ENCODE data around the gene EIF3F. TPM values are rescaled to one million over a fixed set of nuclear protein-coding genes. Genes with fewer than 3 reads are reported as not detected.

Gene EIF3F
- total RNA-seq, 2 experiments from 2014 or later, result 314 to 316 TPM

DNA sequence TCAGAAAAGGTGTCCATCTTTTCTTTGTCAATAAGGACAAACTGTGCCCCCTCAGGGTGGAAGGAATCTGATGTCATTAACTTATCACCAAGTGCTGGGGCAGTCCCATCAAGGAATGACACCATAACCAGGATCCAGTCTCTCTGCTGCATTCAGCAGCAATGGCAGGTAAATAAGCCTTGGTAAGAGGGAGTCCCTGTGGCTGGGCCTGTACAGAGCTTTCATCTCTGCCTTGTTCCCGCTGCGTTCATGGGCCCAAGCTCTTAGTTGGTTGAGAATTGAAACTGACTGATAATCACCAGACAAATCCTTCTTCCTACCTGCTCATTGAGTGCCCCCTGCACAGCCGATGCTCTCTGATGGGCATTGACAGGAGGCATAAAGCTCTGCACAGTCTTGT lies 22.7 kb downstream of the EIF3F start:
- Mint-ChIP-seq H3K4me3 (no peak overlapping the region), H3K27me3 (no peaks in the 10 kb centered on the region), H3K9me3 (no peaks in the 10 kb centered on the region), H3K36me3 (no peaks in the 10 kb centered on the region), H3K4me1 (no peaks in the 10 kb centered on the region), H3K27ac (no peak overlapping the region)
- no peak for DNase-seq

DNA sequence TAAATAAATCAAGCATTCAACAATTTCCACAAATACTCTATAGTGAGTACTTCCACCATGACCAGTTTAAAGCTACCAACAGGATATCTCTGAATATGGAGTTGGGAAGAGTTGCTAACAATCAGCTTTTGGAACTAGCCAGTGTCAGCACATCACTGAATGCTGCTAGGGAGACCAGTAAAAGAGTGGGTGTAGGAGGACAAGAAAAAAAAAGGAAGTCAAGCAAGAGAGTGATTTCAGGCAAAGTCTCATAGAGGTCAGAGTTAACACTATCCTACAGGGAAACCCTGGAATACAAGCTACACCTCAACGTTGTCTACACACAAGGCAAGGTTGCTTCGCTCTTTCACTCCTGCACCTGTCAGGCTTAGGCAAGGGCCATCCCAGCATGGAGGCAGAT lies 24.2 kb downstream of the EIF3F start:
- Mint-ChIP-seq H3K27ac (no peak overlapping the region), H3K4me3 (no peak overlapping the region), H3K36me3 (no peaks in the 10 kb centered on the region), H3K4me1 (no peaks in the 10 kb centered on the region), H3K27me3 (peaks cover 6% of the 10 kb centered on the region), H3K9me3 (no peaks in the 10 kb centered on the region)
- DNase-seq, result no peak

DNA sequence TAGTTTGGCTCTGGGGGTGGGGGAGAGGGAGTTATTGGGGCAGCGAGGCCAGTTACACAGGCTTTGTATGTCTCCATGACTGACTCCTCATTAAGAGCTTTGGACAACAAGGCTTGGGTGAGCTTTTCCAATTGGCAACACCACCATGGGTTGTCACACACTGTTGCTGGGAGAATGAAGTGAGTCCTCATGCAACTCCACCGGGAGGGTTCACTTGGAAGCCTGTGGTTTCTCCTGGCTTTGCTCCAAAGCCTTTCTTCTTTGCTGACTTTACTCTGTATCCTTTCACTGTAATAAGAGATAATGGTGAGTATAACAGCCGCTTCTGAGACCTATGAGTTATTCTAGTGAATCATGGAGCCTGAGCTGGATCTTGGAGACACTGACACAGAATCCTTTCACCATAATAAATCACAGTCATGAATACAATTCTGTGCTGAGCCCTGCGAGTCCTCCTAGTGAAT lies 24.9 kb downstream of the EIF3F start:
- Mint-ChIP-seq H3K4me1 (no peaks in the 10 kb centered on the region), H3K9me3 (no peaks in the 10 kb centered on the region), H3K27ac (no peak overlapping the region), H3K27me3 (peaks cover 6% of the 10 kb centered on the region), H3K36me3 (no peaks in the 10 kb centered on the region), H3K4me3 (no peak overlapping the region)
- no peak for DNase-seq

DNA sequence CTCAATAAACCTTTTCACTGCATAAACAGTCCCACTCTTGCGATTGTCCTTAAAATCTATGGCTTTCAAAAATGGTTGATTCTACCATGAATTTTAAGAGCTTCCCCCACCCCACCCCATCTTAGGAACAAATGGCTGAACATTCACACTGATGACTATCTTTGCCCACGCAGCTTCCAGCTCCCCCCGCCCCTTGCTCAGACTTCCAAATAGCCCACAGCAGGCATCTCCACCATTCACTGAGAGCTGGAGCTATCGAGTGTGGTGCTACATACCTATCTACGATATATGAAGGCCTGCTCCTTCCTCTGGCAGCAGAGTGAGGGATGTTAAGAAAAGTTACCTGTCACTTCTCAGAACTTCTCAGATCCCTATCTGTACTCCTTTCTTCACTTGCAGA lies 26.7 kb downstream of the EIF3F start:
- peaks cover 21% of the 10 kb centered on the region for H3K27me3 Mint-ChIP-seq

DNA sequence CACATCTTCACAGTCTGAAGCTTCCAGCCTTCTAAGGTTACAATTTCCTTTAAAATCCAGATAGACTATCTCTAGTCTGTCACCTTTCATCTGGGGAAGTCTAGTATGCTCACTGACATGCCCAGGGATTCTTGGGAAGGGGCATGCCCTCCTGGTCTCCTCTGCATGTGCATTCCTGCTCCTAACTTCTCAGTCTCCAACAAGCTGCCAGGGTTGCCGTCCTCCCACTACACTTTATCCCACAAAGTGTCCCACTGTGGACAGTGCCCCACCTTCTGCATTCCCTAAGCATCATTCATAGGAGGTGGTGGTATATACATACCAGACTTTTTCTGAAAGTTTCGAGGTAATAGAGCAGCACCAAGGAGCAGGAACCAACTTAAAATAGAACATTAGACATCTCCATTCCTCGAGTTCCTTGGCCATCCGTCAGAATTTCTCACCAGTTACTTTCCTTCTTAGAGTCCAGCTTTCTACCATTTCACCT lies 28.7 kb downstream of the EIF3F start:
- Mint-ChIP-seq H3K4me1 (peaks cover 7% of the 10 kb centered on the region), H3K27me3 (peaks cover 30% of the 10 kb centered on the region)

More for the DNA sequence above, 26.7 kb downstream of the EIF3F start:
- H3K27ac Mint-ChIP-seq, result no peak overlapping the region
- H3K4me1 Mint-ChIP-seq, result no peaks in the 10 kb centered on the region
- no peak overlapping the region for H3K4me3 Mint-ChIP-seq
- H3K9me3 Mint-ChIP-seq, result no peaks in the 10 kb centered on the region
- no peak for DNase-seq
- H3K36me3 Mint-ChIP-seq, result no peaks in the 10 kb centered on the region

DNA sequence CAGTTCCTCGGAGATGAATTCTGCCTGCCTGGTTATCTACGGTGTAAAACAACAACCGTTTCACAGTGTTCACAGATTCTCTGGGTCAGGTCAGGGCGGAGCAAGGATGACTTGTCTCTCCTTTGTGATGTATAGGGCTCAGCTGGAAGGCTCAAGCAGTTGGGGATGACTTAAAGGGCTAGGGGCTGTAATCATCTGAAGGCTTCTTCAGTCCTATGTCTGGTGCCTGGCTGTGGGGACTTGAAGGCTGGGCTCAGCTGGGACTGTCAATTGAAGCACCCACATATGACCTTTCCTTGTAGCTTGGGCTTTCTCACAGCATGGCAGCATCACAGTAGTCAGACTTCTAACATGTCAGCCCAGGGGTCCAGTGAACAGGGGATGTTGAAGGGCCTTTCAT lies 29.3 kb downstream of the EIF3F start:
- H3K27me3 Mint-ChIP-seq, result peaks cover 36% of the 10 kb centered on the region
- DNase-seq, result no peak
- no peak overlapping the region for H3K4me3 Mint-ChIP-seq
- no peaks in the 10 kb centered on the region for H3K9me3 Mint-ChIP-seq
- H3K27ac Mint-ChIP-seq, result no peak overlapping the region
- H3K4me1 Mint-ChIP-seq, result peaks cover 7% of the 10 kb centered on the region
- H3K36me3 Mint-ChIP-seq, result no peaks in the 10 kb centered on the region

More for the DNA sequence above, 28.7 kb downstream of the EIF3F start:
- H3K36me3 Mint-ChIP-seq, result no peaks in the 10 kb centered on the region
- H3K27ac Mint-ChIP-seq, result no peak overlapping the region
- H3K9me3 Mint-ChIP-seq, result no peaks in the 10 kb centered on the region
- no peak overlapping the region for H3K4me3 Mint-ChIP-seq
- no peak for DNase-seq

DNA sequence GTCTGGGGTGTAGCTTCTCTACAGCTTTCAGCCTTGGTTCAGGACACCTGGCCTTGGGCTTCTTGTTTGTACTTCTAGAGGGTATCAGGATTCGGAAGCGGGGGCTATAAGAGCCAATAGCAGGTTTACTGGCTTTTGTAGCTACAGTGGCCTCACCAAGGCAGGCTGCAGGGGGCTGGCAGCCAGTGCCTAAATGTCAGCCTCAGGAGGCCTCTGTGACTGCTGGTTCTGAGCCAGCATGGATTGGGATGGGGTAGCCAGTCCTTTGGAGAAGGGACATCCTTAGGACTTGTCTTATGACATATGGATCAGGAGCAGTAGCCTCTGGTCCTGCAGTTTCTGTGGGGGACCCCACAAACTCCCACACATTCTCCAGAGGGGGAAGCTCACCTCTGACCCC lies 29.9 kb downstream of the EIF3F start:
- Mint-ChIP-seq H3K27me3 (peaks cover 40% of the 10 kb centered on the region), H3K4me1 (peaks cover 7% of the 10 kb centered on the region), H3K27ac (no peak overlapping the region), H3K9me3 (no peaks in the 10 kb centered on the region), H3K36me3 (no peaks in the 10 kb centered on the region), H3K4me3 (no peak overlapping the region)
- DNase-seq, result no peak

DNA sequence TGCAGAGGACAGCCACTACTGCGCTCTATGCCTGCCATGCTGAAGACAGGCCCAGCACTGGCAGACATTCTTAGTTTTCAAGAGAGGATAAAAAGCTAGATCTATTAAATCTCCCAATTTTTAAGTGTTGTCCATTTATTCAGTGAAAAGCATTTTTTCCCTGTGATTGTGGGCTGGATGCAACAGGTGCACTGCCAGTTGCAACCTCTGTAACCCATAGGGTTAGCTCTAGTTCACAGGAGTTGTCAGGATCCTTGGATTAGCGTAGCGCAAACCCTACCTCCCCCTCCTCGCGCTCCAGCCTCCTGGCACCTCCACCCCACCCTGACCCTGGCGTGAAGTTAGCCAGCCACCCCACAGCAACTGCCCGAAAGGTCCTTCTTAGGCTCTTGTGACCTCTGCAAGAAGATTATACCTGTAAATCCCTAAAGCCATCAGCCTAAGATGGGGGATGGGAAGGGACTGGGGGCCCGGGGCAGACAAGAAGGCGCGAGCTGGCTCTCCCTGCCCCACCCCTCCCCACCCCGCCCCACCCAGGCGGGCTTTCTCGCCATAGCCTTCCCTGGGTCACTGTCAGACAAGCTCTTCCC lies 30.9 kb downstream of the EIF3F start:
- Mint-ChIP-seq H3K27ac (no peak overlapping the region), H3K4me1 (peaks cover 7% of the 10 kb centered on the region), H3K36me3 (no peaks in the 10 kb centered on the region), H3K27me3 (peaks cover 43% of the 10 kb centered on the region), H3K9me3 (no peaks in the 10 kb centered on the region), H3K4me3 (peak overlapping the region; percentile 69)
- DNase-seq, result no peak

DNA sequence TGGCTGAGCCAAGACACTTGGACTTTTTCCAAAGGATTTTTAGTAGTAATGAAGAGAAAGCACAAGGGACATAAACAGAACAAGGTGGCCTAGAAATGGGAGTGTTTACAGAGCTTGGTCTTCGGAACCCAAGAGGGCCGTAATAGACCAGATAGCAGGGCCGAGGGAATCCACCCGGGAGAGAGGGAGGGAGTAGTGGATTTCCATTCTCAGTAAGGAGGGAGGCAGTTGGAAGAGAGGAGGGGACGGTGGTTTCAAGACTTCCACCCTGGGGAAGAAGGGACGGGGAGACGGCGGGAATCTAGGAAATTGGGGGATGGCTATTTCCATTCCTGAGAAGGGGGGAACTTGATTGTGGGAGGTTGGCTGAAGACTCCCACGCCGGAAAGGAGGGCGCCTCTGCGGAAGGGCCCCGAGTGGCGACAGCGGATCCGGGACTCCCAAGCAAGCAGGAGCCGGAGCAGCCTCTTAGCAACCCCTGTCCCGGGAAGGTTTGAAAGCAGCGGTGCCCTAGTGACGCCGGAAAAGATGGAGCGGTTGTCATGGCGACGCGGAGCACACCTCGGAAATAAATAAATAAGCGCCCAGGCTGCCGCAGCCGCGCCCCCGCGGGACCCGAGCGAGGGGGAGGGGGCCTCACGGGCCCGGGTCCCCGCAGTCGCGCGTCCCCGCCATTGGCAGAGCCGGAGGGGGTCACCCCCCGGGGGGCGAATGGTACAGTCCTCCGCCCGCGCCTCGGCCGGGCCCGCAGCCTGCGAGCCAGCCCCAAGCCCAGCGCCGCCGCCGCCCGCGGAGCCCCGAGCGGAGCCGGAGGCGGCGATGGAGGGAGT lies 31.6 kb downstream of the EIF3F start:
- no peaks in the 10 kb centered on the region for H3K36me3 Mint-ChIP-seq
- H3K4me3 Mint-ChIP-seq, result peak overlapping the region; percentile 69
- no peak overlapping the region for H3K27ac Mint-ChIP-seq
- H3K9me3 Mint-ChIP-seq, result no peaks in the 10 kb centered on the region
- peak; percentile 64 for DNase-seq
- peaks cover 7% of the 10 kb centered on the region for H3K4me1 Mint-ChIP-seq
- H3K27me3 Mint-ChIP-seq, result peaks cover 43% of the 10 kb centered on the region

DNA sequence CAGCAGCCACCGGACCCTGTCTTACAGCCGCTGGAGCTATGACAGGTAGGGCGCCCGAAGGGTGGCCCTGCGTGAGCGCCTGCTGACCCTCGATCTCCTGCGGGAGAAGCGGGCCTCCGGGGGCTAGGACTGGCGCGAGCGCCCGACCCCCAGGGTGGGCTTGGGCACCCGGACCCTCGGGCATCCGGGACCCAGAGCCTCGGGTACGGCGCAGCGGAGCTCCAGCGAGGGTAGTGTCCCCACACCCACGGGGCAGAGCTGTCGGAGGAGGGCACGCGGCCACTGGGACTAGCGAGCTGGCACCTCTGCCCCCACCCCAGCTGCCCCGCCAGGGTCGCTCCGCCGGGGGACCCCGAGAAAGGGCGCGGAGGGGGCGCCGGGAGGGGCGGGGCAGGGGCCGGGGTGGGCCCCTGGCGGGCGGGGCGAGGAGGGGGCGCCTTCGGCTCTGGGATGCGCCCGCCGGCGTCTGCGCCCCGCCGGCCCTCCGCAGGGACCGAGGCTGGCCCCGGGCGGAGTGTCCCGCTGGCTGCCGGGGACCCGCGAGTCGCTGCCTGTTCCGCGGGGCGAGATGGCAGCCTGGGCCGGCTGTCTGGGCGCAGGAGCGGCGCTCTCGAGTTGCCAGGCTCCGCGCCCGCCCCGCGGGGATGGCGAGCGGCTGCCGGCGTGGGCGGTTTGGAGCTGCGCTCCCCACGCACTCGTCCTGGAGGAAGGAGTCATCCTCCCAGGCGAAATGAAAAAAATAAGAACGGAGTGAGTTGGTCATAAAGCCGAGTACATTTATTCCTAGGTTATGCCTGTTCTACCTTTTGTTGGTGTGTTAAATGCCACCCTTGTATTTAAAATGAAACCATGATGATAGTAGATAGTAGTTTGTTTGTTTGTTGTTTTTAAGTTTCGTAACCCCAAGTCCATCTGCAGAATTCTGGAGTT lies 32.4 kb downstream of the EIF3F start:
- peaks cover 43% of the 10 kb centered on the region for H3K27me3 Mint-ChIP-seq
- H3K4me3 Mint-ChIP-seq, result peak overlapping the region; percentile 67
- H3K4me1 Mint-ChIP-seq, result peaks cover 7% of the 10 kb centered on the region
- no peaks in the 10 kb centered on the region for H3K9me3 Mint-ChIP-seq
- H3K36me3 Mint-ChIP-seq, result no peaks in the 10 kb centered on the region
- DNase-seq, result peak; percentile 34
- H3K27ac Mint-ChIP-seq, result no peak overlapping the region

DNA sequence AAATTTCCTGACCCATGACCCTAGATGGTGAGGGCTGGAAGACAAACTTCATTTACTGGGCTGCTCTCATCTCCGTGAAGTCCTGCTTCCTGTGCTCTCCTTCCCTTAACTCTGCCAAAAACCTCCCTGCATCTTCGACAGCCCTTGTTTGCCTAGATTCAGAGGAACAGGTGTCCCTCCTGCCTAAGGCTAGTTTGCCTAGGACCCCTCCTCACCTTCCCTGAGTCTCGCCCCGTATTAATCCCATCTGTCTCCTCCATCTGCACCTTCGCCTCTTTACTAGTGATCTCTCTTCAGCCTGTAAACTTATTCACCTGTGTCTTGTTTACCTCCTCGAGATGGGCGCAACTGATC lies 33.1 kb downstream of the EIF3F start:
- no peak overlapping the region for H3K27ac Mint-ChIP-seq
- peak overlapping the region; percentile 67 for H3K4me3 Mint-ChIP-seq
- H3K4me1 Mint-ChIP-seq, result peaks cover 7% of the 10 kb centered on the region
- no peaks in the 10 kb centered on the region for H3K9me3 Mint-ChIP-seq
- no peaks in the 10 kb centered on the region for H3K36me3 Mint-ChIP-seq
- no peak for DNase-seq
- H3K27me3 Mint-ChIP-seq, result peaks cover 43% of the 10 kb centered on the region

DNA sequence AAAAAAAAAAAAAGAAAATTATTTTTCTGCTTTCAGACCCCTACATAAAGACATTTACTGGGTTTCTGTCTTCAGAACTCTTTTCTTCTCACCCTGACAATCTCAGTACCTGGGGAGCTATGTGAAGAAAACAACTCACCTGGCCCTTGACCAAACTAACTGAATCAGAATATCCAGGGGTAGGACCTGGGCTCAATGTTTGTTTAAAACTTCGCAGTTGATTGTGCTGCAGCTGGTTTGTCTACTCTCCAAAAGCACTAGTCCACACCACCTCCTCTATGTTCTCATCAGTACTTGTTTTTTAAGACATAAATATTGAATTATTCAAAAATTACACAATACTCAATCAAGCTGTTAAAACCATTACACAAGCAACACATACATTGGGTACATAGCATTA lies 34.8 kb downstream of the EIF3F start:
- peaks cover 37% of the 10 kb centered on the region for H3K27me3 Mint-ChIP-seq
- H3K36me3 Mint-ChIP-seq, result no peaks in the 10 kb centered on the region
- H3K4me1 Mint-ChIP-seq, result peaks cover 9% of the 10 kb centered on the region
- no peaks in the 10 kb centered on the region for H3K9me3 Mint-ChIP-seq
- no peak for DNase-seq
- H3K27ac Mint-ChIP-seq, result no peak overlapping the region
- H3K4me3 Mint-ChIP-seq, result no peak overlapping the region

DNA sequence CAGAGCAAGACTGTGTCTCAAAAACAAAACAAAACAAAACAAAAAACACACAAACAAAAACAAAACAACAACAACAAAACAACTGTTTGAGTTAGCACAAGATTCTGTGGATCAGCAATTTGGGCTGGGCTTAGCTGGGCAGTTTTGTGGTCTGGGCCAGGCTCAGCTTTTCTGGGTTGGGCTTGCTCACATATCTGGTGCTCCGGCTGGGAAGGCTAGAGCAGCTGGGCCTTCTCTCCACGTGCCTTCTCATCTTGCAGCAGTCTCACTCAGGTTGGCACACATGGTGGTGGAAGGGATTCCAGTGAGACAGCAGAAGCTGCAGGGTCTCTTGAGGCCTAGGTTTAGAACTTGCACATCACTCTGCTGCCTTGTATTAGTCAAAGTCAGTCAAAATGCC lies 35.7 kb downstream of the EIF3F start:
- Mint-ChIP-seq H3K4me1 (peaks cover 9% of the 10 kb centered on the region), H3K27ac (no peak overlapping the region), H3K9me3 (no peaks in the 10 kb centered on the region), H3K27me3 (peaks cover 32% of the 10 kb centered on the region), H3K36me3 (no peaks in the 10 kb centered on the region), H3K4me3 (no peak overlapping the region)
- no peak for DNase-seq

DNA sequence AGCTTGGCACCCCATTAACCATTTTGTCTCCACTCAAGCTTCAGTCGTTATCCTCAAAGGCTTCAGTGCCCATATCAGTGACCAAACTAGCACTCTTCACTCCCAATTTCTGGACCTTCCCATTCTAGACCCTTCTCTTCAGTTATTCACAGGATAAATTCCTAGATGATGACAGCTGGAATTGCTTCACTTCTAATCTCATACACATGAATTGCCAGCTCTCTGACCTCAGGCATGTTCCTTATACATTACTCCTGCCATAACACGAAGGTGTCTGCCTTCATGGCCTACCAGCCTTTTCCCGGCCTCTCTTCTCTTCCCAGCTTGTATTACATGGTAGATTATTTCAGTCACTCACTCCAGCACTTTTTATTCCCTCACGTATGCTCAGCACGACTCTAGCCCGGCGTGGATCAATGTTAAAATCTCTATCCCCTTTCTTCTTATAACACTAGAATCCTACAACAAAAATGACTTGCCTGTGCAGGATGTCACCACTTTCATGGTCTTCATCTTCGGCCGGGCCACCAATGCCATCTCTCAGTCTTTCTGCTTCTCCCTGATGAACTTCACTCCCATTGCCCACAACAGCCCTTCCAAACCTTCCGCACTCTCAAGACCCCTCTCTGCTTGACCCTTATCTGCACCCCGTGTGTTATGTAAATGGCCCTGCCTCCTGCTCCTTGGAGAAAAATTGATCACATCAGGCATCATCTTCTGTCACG lies 36.9 kb downstream of the EIF3F start:
- H3K27me3 Mint-ChIP-seq, result peaks cover 29% of the 10 kb centered on the region
- H3K36me3 Mint-ChIP-seq, result no peaks in the 10 kb centered on the region
- no peak overlapping the region for H3K27ac Mint-ChIP-seq
- H3K4me3 Mint-ChIP-seq, result no peak overlapping the region
- H3K4me1 Mint-ChIP-seq, result peaks cover 9% of the 10 kb centered on the region
- no peak for DNase-seq
- no peaks in the 10 kb centered on the region for H3K9me3 Mint-ChIP-seq

All from activated naive CD8-positive, alpha-beta T cell treated with anti-CD3 and anti-CD28 coated beads for 36 hours (primary cell).